PC-3 (cell line): ENCODE measurements around the gene DHX58.

Source experiments
- EZH2 ChIP-seq: fragments of 300-600 bp; sonication (generic); IDR thresholded peaks from one replicate; pipeline ENCODE4 v1.6.1; 2017; ENCODE audit warnings: antibody characterized with exemption, mild to moderate bottlenecking, low read length; ENCODE audit not compliant: unreplicated experiment
- TF ChIP-seq, protein P1 (sequence below): fragments of 300-600 bp; sonication (generic); conservative IDR thresholded peaks from 2 replicates; pipeline ENCODE4 v1.5.1; 2017; ENCODE audit warnings: antibody characterized with exemption, low read depth, mild to moderate bottlenecking, low read length

DNA sequence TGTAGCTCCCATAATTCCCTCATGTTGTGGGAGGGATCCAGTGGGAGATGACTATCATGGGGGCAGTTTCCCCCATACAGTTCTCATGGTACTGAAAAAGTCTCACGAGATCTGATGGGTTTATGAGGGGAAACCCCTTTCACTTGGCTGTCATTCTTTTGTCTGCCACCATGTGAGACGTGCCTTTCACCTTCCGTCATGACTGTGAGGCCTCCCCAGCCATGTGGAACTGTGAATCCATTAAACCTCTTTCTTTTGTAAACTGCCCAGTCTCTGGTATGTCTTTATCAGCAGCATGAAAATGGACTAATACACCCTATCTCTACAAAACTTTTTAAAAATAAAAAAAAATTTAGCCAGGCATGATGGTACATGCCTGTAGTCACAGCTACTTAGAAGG, 55.9 kb downstream of the DHX58 start:
- TF ChIP-seq, protein P1, sequence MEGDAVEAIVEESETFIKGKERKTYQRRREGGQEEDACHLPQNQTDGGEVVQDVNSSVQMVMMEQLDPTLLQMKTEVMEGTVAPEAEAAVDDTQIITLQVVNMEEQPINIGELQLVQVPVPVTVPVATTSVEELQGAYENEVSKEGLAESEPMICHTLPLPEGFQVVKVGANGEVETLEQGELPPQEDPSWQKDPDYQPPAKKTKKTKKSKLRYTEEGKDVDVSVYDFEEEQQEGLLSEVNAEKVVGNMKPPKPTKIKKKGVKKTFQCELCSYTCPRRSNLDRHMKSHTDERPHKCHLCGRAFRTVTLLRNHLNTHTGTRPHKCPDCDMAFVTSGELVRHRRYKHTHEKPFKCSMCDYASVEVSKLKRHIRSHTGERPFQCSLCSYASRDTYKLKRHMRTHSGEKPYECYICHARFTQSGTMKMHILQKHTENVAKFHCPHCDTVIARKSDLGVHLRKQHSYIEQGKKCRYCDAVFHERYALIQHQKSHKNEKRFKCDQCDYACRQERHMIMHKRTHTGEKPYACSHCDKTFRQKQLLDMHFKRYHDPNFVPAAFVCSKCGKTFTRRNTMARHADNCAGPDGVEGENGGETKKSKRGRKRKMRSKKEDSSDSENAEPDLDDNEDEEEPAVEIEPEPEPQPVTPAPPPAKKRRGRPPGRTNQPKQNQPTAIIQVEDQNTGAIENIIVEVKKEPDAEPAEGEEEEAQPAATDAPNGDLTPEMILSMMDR = no peak
- no peak for TF ChIP-seq EZH2
